ENCODE results near the gene GPC6.

The GPC6 gene

GRCh38 chr13:93951108-93951507, 724.5 kb downstream of the GPC6 start:
- no peak for DNase-seq

DNA sequence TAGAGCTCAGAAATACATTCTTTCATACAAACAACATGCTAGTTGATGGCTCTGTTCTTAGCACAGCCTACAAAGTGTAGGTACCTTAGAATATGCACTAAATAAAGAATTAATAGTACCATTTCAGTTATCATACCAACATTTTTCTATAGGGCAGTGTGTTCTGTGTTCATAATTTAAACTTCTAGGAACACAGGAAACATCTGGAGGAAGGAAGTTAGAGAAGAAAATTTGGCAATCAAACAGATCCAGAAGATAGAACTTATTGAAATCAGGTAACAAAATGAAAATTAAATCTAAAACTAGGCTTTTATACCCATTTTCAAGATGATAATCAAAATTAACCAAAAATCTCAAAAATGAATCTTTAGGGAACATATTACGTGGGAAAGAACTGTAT, 725.3 kb downstream of the GPC6 start:
- DNase-seq, result no peak

GRCh38 chr13:93953841-93954240, 727.2 kb downstream of the GPC6 start:
- DNase-seq, result no peak

DNA sequence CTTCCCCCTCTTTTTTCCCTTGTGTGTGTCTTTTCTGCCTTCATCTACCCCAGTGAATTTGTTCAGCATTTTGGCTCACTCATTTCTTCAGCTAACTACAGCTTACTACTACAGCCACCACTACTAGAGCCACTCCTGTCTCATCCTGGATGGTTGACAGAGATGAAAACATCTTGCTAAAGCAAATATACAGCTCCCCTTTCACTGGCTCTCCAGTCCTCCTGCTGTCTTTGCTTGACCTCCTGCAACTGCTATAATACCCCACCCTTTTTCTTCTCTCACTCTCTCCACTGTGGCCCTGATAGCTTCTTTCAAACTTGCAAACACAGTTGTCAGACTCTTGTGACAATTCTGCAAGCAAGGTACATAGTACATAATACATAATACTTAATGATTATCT, 729.3 kb downstream of the GPC6 start:
- no peak for DNase-seq

- no peak for DNase-seq
Observed at GRCh38 chr13:93956426-93956825, 729.8 kb downstream of the GPC6 start.

DNA sequence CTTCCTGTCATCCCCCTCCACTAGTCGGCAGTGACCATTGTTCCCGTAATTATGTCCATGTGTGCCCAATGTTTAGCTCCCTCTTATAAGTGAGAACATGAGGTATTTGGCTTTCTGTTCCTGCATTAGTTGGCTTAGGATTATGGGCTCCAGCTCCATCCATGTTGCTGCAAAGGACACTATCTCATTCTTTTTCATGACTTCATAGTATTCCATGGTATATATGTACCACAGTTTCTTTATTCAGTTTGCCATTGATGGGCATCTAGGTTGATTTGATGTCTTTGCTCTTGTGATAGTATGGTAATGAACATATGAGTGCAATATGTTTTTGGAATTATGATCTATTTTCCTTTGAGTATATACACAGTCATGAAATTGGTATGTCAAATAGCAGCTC, 730.8 kb downstream of the GPC6 start:
- DNase-seq, result no peak

GRCh38 chr13:93959796-93960533, 733.4 kb downstream of the GPC6 start:
- no peak for DNase-seq

- no peak for DNase-seq
Observed at GRCh38 chr13:93963266-93964145, 736.9 kb downstream of the GPC6 start.

DNA sequence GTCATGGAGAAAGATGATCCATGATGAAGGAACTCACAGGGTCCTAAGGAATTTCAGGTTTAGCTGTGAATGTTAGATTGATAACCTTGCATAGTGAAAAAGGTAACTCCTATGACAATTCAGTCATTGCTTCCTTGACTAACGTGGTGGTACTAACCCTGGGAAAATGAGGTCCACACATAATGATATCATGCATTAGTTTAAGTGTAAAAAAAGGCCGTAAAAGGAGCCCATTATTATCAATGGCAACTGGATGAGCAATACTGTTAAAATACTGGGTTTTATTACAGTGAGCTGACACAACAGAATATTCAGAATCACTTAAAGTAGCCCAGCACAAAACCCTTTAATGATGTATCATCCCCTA, 737.5 kb downstream of the GPC6 start:
- no peak for DNase-seq

- no peak for DNase-seq
Observed at GRCh38 chr13:93965587-93965986, 739.0 kb downstream of the GPC6 start.

GRCh38 chr13:93966267-93966936, 739.8 kb downstream of the GPC6 start:
- DNase-seq, result no peak

- no peak for DNase-seq
Observed at GRCh38 chr13:93967286-93967685, 740.7 kb downstream of the GPC6 start.

DNA sequence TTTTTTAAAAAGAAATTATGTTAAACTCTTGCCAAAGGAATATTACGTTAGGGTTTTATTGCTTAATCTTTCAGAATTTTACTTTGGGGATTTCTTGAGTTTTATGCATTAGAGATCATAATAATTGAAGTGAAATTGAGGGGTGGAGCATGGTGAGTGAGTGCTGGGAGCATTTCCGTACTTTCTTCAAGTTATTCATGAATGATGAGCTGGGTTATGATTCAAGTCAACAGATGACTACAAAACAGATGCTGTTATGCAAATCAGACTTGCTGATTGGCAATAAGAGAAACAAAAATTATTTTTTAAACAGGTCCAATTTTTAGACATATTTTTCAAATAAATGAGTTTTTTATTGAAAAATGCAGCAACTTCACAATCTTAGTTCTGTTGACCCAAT, 748.6 kb downstream of the GPC6 start:
- no peak for DNase-seq

DNA sequence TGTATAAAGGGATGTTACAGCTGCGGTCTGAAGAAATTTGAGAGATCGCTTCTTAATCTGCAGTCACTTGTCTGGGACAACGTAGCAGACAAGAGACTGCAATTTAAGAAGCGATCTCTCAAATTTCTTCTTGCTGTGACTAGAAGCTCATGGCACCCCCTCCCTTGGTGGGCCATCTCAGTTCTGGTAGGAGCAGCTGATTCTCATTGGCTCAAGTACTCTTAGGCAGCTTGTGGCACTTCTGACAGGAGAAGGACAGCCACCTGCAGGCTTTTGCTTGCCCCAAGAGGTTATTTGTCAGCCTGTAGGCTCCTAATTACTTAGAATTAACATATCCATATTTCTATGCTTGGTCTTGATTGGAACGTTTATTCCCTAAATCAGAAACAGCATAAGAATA, 749.9 kb downstream of the GPC6 start:
- no peak for DNase-seq

- DNase-seq, result no peak
Observed at GRCh38 chr13:93977986-93978385, 751.4 kb downstream of the GPC6 start.

- DNase-seq, result no peak
Observed at GRCh38 chr13:93981426-93981977, 754.9 kb downstream of the GPC6 start.

DNA sequence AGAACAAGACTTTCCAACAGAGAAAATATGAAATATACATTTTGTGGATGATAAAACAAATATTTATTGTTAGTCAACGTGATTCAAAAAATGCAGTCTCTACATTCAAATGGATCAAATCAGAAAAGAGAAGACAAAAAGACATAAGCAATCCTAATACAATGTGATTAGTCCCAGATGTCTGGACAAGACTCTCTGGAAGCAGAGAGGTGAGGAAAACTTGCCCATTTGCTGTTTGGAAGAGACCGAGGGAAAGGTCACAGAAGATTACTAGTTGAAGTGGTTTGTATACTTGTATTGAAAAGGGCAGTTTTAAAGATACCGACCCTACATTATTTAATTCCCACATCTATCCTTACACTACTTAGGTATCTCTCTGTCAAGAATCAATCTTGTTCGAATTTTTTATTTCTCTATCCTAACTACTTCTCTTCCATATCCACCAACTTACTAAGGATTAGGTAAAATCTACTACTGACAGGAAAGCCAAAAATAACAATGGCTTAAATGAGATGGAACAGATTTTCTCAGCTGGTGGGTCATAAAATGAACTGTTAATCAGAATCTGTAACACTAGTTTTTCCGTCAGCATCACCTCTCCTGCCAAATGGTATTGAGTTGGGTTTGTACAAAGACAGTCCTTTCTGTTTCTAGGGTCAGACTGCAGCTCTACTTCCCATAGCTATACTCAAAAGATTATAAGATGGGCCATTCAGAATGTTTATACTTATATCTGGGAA, 755.7 kb downstream of the GPC6 start:
- DNase-seq, result no peak

DNA sequence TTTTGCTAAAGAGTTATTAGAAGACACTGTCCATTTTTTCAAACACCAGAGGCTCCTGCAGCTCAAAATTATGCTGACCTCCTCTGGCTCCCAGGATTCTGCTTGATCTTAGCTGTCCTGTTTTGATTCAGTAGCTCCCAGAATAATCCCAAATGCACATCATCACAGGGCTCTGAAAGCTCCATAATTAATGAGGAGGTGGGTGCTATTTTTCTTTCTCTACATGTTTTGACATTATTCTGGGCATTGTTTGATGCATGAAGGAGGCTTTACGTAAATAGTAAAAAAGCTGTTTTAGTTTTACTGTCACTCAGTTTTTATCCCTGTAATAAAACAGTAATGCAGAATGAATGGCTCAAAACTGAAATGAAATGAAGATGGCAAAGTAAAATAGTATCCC, 757.4 kb downstream of the GPC6 start:
- no peak for DNase-seq

DNA sequence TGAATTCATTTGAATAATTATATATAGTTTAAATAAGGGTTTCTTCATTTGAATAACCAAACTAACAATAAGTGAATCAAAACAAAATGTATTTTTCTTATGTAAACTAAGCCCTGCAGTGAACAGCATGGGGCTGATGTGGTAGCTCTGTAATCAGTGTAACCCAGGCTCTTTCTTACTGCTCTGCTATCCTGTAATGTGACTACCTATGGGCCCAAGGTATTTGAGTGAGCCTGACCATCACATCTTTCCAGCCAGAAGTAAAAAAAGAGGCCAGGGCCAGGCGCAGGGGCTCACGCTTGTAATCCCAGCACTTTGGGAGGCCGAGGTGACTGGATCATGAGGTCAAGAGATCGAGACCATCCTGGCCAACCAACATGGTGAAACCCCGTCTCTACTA, 758.3 kb downstream of the GPC6 start:
- DNase-seq, result no peak

- DNase-seq, result no peak
Observed at GRCh38 chr13:93987458-93987857, 760.9 kb downstream of the GPC6 start.

DNA sequence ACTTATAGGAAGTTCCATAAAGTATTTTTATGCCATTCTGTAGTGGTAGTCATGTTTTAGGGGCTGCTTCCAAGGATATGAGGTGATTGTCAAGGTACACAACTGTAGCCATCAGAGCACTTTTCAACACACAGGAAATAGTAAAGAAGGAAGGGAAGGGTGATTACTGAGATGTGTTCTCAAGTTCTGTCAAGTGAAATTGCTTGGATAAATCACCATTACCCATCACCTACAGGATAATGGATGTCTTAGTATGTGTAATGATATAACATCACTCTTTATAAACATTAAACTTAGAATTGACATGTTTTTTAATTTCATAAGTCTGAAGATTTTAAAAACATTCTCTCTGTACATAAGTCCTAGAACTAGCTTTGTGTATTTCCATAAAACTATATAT, 765.0 kb downstream of the GPC6 start:
- no peak for DNase-seq

DNA sequence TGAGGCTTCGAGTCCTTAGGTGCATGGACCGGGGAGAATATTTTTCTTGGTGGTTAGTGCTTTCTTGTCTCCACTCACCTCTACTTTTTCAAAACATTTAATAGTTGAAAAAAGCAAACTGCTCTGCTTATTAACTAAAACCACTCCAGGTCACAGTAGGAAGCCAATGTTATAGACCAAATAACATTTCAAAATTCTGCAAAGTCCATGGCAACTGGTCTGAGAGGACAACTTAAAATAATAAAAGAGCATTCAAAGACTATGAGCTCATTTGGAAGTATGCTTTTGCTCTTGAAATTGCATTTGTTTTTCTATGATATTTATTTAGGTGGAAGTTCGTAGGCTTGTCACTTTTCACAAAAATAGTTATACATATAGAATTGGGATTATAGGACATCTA, 769.9 kb downstream of the GPC6 start:
- DNase-seq, result no peak

DNA sequence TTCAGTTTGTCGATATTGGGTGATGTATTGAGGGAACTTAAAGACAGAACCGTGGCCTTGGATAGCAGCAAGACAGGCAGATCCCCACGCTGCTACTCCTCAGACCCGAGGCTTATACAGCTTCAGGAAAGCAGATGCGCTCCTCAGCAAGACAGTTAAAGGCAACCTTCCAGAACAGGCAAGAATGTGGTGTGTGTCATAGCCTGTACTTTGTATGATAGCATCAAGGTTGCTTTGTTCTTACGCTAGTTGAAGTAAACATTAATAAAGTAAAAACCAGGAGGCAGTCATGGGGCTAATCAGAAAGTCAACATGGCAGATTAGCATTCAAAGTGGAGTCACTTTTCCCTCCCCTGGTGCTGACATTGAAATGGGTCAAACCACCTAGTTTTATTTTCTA, 779.7 kb downstream of the GPC6 start:
- DNase-seq, result no peak

Measured in activated naive CD4-positive, alpha-beta T cell (primary cell).